OCI-LY1 (cell line): ENCODE results near the gene FBXO11.

Experiments used
- H2AFZ ChIP-seq: fragments of 200-600 bp; sonication (generic), shearing (Covaris generic); 2 replicates; pipeline ENCODE4 v1.6.0; 2014; ENCODE audit warnings: antibody characterized with exemption, mild to moderate bottlenecking, low read length
- H3F3A ChIP-seq: fragments of 200-600 bp; sonication (generic), shearing (Covaris generic); 2 replicates; pipeline ENCODE4 v1.6.0; 2014; ENCODE audit warnings: mild to moderate bottlenecking, antibody characterized with exemption, low read length, moderate library complexity; ENCODE audit not compliant: insufficient read depth
- H3K27ac ChIP-seq: fragments of 200-600 bp; sonication (generic); 2 replicates; pipeline ENCODE4 v1.5.1; 2014; ENCODE audit warnings: low read length, mixed run types, mild to moderate bottlenecking, low read depth; ENCODE audit not compliant: poor library complexity, severe bottlenecking
- H3K27me3 ChIP-seq: fragments of 200-600 bp; sonication (generic); 2 replicates; pipeline ENCODE4 v1.6.0; 2014; ENCODE audit warnings: antibody characterized with exemption, mild to moderate bottlenecking, low read length, moderate library complexity; ENCODE audit not compliant: insufficient read depth
- H3K36me3 ChIP-seq: fragments of 200-600 bp; sonication (generic); 2 replicates; pipeline ENCODE4 v1.6.1; 2014; ENCODE audit warnings: mild to moderate bottlenecking, antibody characterized with exemption, low read length, moderate library complexity, mixed read lengths; ENCODE audit not compliant: insufficient read depth
- H3K4me1 ChIP-seq: fragments of 200-600 bp; sonication (generic); 2 replicates; pipeline ENCODE4 v1.5.1; 2014; ENCODE audit warnings: mild to moderate bottlenecking, low read length, moderate library complexity; ENCODE audit not compliant: insufficient read depth, severe bottlenecking
- H3K4me2 ChIP-seq: fragments of 200-600 bp; sonication (generic), shearing (Covaris generic); 2 replicates; pipeline ENCODE4 v1.6.1; 2014; ENCODE audit warnings: low read length
- H3K4me3 ChIP-seq: fragments of 200-600 bp; sonication (generic); 2 replicates; pipeline ENCODE4 v1.5.1; 2014; ENCODE audit warnings: low read length, low read depth, mild to moderate bottlenecking, mixed read lengths; ENCODE audit not compliant: poor library complexity, severe bottlenecking
- H3K79me2 ChIP-seq: fragments of 200-600 bp; shearing (Covaris generic); 2 replicates; pipeline ENCODE4 v1.6.1; 2016; ENCODE audit warnings: mixed run types, low read length, mixed read lengths; ENCODE audit not compliant: insufficient read depth
- H3K9ac ChIP-seq: fragments of 200-600 bp; sonication (generic), shearing (Covaris generic); 2 replicates; pipeline ENCODE4 v1.6.1; 2014; ENCODE audit warnings: mild to moderate bottlenecking, low read length, mixed read lengths
- H3K9me2 ChIP-seq: fragments of 200-600 bp; sonication (generic), shearing (Covaris generic); 2 replicates; pipeline ENCODE4 v1.6.1; 2014; ENCODE audit warnings: low read depth, mild to moderate bottlenecking, low read length, mixed read lengths
- H3K9me3 ChIP-seq: fragments of 200-600 bp; shearing (Covaris generic); 2 replicates; pipeline ENCODE4 v1.6.1; 2014; ENCODE audit warnings: low read length, mixed read lengths
- H4K20me1 ChIP-seq: fragments of 200-600 bp; sonication (generic), shearing (Covaris generic); 2 replicates; pipeline ENCODE4 v1.6.0; 2016; ENCODE audit warnings: mild to moderate bottlenecking, low read length; ENCODE audit not compliant: insufficient read depth
- EZH2 ChIP-seq: fragments of 200-600 bp; sonication (generic), shearing (Covaris generic); IDR thresholded peaks from 2 replicates; pipeline ENCODE4 v1.8.0; 2017; ENCODE audit warnings: borderline replicate concordance, mixed run types, mild to moderate bottlenecking, antibody characterized with exemption, low read length, moderate library complexity, mixed read lengths
- TF ChIP-seq, protein P1 (sequence below): fragments of 200-600 bp; sonication (generic), shearing (Covaris generic); IDR thresholded peaks from 2 replicates; pipeline ENCODE4 v1.5.1; 2017; ENCODE audit warnings: mild to moderate bottlenecking, antibody characterized with exemption, low read length, moderate library complexity, mixed read lengths

FBXO11 gene

DNA sequence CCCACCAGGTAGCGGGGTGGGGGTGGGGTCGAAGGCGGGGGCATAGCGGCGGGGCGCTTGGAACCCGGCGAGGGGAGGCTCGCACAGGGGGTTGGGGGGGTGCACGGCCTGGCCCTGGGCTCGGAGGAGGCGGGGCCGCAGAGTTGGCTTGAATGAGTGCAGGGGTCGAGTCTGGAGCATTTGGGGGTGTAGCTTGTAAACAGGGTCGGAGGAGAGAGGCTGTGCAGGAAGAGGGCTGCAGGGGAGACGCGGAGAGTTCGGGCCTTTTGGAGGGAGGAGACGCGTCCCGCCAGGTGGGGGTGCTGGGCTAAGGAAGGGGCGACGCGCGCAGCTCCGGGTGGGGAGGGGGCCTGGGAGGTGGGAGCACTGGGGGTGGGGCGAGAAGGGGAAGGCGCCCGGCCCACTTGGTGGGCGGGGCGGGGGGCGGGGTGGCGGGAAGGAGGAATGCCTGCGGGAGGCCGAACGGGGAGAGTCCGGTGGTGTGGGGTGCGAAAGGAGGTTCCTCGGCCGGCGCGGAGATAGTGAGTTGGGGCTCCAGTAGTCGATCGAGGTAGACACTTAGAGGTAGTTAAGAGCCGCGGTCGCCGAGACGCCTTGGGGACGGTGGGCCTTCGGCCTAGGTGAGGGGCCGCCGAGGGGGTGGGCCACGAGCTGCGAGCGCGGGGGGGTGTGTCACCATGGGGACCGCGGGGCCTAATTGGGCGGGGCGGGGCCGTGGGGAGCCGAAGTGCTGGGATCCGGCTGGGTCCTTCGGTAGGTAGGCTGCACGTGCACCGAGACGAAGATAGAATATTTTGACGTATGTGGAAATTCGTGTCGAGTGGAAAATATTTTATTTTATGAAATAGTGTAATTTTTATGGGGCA is 122.6 kb downstream of the FBXO11 start:
- no peaks in the 10 kb centered on the region for H3K9me2 ChIP-seq
- no peak for TF ChIP-seq EZH2
- TF ChIP-seq, protein P1, sequence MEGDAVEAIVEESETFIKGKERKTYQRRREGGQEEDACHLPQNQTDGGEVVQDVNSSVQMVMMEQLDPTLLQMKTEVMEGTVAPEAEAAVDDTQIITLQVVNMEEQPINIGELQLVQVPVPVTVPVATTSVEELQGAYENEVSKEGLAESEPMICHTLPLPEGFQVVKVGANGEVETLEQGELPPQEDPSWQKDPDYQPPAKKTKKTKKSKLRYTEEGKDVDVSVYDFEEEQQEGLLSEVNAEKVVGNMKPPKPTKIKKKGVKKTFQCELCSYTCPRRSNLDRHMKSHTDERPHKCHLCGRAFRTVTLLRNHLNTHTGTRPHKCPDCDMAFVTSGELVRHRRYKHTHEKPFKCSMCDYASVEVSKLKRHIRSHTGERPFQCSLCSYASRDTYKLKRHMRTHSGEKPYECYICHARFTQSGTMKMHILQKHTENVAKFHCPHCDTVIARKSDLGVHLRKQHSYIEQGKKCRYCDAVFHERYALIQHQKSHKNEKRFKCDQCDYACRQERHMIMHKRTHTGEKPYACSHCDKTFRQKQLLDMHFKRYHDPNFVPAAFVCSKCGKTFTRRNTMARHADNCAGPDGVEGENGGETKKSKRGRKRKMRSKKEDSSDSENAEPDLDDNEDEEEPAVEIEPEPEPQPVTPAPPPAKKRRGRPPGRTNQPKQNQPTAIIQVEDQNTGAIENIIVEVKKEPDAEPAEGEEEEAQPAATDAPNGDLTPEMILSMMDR = no peak
- peaks cover 63% of the 10 kb centered on the region for H3K4me1 ChIP-seq
- no peaks in the 10 kb centered on the region for H3K9me3 ChIP-seq
- peak overlapping the region; percentile 85 for H3K27ac ChIP-seq
- H3K4me3 ChIP-seq = peak overlapping the region; percentile 92
- H3K27me3 ChIP-seq = no peaks in the 10 kb centered on the region
- H3F3A ChIP-seq = no peaks in the 10 kb centered on the region
- peak overlapping the region; percentile 99 for H3K9ac ChIP-seq
- peaks cover 46% of the 10 kb centered on the region for H3K79me2 ChIP-seq
- peak overlapping the region; percentile 77 for H3K4me2 ChIP-seq
- no peaks in the 10 kb centered on the region for H4K20me1 ChIP-seq
- peaks cover 30% of the 10 kb centered on the region for H3K36me3 ChIP-seq
- no peak overlapping the region for H2AFZ ChIP-seq

DNA sequence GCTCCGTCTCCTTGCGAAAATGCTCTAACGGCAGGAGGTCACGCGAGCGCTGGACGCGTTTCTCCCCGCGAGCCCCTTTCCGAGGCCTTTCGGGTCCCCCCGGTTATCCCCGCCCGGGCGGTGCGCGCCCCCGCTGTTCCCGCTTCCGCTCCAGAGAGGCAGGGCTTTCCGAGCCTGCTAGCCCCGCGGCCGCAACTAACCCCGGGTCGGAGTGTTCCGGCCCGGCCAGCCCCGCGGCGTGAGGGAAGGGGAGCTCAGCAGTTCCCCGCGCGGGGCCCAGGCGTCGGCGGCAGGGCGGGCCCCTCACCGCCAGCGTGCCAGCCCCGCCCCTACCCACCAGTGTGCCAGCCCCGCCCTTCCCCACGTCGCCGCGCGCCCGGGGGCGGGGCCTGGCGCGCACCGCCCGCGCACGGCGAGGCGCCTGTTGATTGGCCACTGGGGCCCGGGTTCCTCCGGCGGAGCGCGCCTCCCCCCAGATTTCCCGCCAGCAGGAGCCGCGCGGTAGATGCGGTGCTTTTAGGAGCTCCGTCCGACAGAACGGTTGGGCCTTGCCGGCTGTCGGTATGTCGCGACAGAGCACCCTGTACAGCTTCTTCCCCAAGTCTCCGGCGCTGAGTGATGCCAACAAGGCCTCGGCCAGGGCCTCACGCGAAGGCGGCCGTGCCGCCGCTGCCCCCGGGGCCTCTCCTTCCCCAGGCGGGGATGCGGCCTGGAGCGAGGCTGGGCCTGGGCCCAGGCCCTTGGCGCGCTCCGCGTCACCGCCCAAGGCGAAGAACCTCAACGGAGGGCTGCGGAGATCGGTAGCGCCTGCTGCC is 123.4 kb downstream of the FBXO11 start, which contains the start of gene MSH6:
TSS of gene MSH6 (plus strand) at position 475 of the 815 bp plus-strand sequence. CDS start at position 564, 89 bp downstream.
- Histone ChIP-seq H3K4me2 (peak within 1 kb of the TSS; percentile 92), H3K9ac (peak within 1 kb of the TSS; percentile 99), H3K4me3 (peak within 1 kb of the TSS; percentile 92), H3K36me3 (peaks cover 30% of the 10 kb centered on the region), H3K9me2 (no peaks in the 10 kb centered on the region), H3K27me3 (no peaks in the 10 kb centered on the region), H2AFZ (0 out of 2 replicates have a peak within 1 kb of the TSS, but pooled peaks have one; percentile 5), H3K4me1 (peaks cover 62% of the 10 kb centered on the region), H4K20me1 (no peaks in the 10 kb centered on the region), H3F3A (no peaks in the 10 kb centered on the region), H3K79me2 (peaks cover 40% of the 10 kb centered on the region), H3K9me3 (no peaks in the 10 kb centered on the region), H3K27ac (peak within 1 kb of the TSS; percentile 95)
- no peak for TF ChIP-seq EZH2
- TF ChIP-seq, protein P1 = no peak

DNA sequence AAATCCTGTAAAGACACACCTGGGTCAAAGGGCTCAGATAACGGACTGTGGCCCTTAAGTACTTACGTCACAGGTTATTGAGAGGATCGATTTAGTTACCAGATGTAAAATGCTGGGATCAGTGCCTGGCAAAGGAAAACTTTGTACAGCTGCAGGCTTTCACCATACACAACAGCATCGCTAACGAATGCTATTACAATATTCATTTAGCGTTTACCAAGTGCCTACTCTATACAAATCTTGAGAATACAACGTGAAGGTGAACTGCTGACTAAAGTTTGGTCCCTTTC is 124.0 kb downstream of the FBXO11 start:
- Histone ChIP-seq H4K20me1 (no peaks in the 10 kb centered on the region), H3K9me2 (no peaks in the 10 kb centered on the region), H3K9me3 (no peaks in the 10 kb centered on the region), H3K4me2 (peak overlapping the region; percentile 92), H3K9ac (peak overlapping the region; percentile 94), H3K27me3 (no peaks in the 10 kb centered on the region), H3K4me3 (peak overlapping the region; percentile 92), H3K79me2 (peaks cover 34% of the 10 kb centered on the region), H3F3A (no peaks in the 10 kb centered on the region), H2AFZ (0 out of 2 replicates have a peak overlapping the region, but pooled peaks have one; percentile 5), H3K27ac (peak overlapping the region; percentile 95), H3K36me3 (peaks cover 30% of the 10 kb centered on the region), H3K4me1 (peaks cover 56% of the 10 kb centered on the region)
- TF ChIP-seq EZH2 = no peak
- TF ChIP-seq, protein P1 = no peak
